Spleen (tissue), 11 donors: ENCODE measurements around the gene WNT2B. TPM values are rescaled to one million over a fixed set of nuclear protein-coding genes. Genes with fewer than 3 reads are reported as not detected.

Experiments
- DNase-seq: peaks from one replicate; pipeline ENCODE4 v3.0.0-alpha.2; 2020
- H3K27ac ChIP-seq, 8 donors: fragments of 200-600 bp; sonication (generic) in 7 of 8; 1 replicate in 4 of 8; 2 replicates in 4 of 8; pipeline versions ENCODE4 v1.5.0 to v1.8.0; 2016 to 2021; ENCODE audit warnings: inconsistent platforms in 4 of 8, mild to moderate bottlenecking in 4 of 8, moderate library complexity in 1 of 8
- H3K27me3 ChIP-seq, 7 donors: fragments of 200-600 bp; sonication (generic) in 6 of 7; replicated peaks in 1 of 7; 1 replicate in 4 of 7; 2 replicates in 3 of 7; pipeline versions ENCODE4 v1.5.0 to v1.8.0; 2016 to 2021; ENCODE audit warnings: inconsistent platforms in 3 of 7, mild to moderate bottlenecking in 1 of 7
- H3K36me3 ChIP-seq, 6 donors: fragments of 200-600 bp; sonication (generic) in 5 of 6; 1 replicate in 4 of 6; 2 replicates in 2 of 6; pipeline versions ENCODE4 v1.5.0 to v1.8.0; 2016 to 2021; ENCODE audit warnings: inconsistent platforms in 2 of 6
- H3K4me1 ChIP-seq, 6 donors: fragments of 200-600 bp; sonication (generic) in 5 of 6; 1 replicate in 3 of 6; 2 replicates in 3 of 6; pipeline versions ENCODE4 v1.5.0 to v1.8.0; 2016 to 2021; ENCODE audit warnings: inconsistent platforms in 3 of 6
- H3K4me3 ChIP-seq, 8 donors: fragments of 200-600 bp; sonication (generic) in 7 of 8; 1 replicate in 4 of 8; 2 replicates in 4 of 8; pipeline versions ENCODE4 v1.5.0 to v1.8.0; 2016 to 2021; ENCODE audit warnings: inconsistent platforms in 4 of 8, mild to moderate bottlenecking in 4 of 8, moderate library complexity in 2 of 8
- H3K9me3 ChIP-seq, 8 donors: fragments of 200-600 bp; sonication (generic) in 7 of 8; 1 replicate in 4 of 8; 2 replicates in 4 of 8; pipeline versions ENCODE4 v1.5.0 to v1.8.0; 2016 to 2021; ENCODE audit warnings: inconsistent platforms in 4 of 8
- POLR2A ChIP-seq, 3 donors: fragments of 450-650 bp; IDR thresholded peaks; one replicate each; pipeline ENCODE4 v1.5.1; 2017; ENCODE audit warnings: antibody characterized with exemption in 3 of 3, mild to moderate bottlenecking in 1 of 3
- POLR2AphosphoS5 ChIP-seq, 3 donors: sonication (generic); formaldehyde crosslinking; IDR thresholded peaks; one replicate each; pipeline ENCODE4 v1.5.1; 2017; ENCODE audit warnings: antibody characterized with exemption in 3 of 3
- WGBS, 5 donors: extraction: QIAGEN DNeasy Blood & Tissue Kit in 3 of 5; methylation state at CpG; one replicate each; pipeline versions ENCODE4 v1.1.5 to v1.1.7; 2013 to 2018; 5-methylcytosine and 5-hydroxymethylcytosine counted together
- intact Hi-C: fragments of 100-400 bp; cut with DNase I; formaldehyde crosslinking; loops from one replicate; pipeline ENCODE4 v1.15.0; 2023; ENCODE audit warnings: low total_unique reads
- polyA plus RNA-seq, 3 donors: library from polyadenylated mRNA; stranded (reverse); fragments of 200-250 nt; gene quantifications; one replicate each; pipeline ENCODE4 v1.2.1, GENCODE V29; 2013
- total RNA-seq, 7 donors: library from RNA; depleted of rRNA in 3 of 7; stranded (reverse); fragments of >200 nt in 3 of 7; fragmentation: NEBNext Ultra II Directional in 4 of 7; extraction: Animal tissue kit (Norgen Biotek cat#: 25700) in 4 of 7; gene quantifications; one replicate each; pipeline versions ENCODE4 v1.1.0 to v1.2.1, GENCODE V29; 2016 to 2021
- TF ChIP-seq, protein P1 (sequence below), 11 experiments: fragments of 200-600 bp in 7 of 11; fragments of 450-650 bp in 4 of 11; sonication (generic) in 4 of 11; IDR thresholded peaks in 8 of 11; conservative IDR thresholded peaks in 3 of 11; 1 replicate in 7 of 11; 2 replicates in 4 of 11; pipeline versions ENCODE4 v1.4.0 to v1.8.0; 2016 to 2021; ENCODE audit warnings: antibody characterized with exemption in 11 of 11, inconsistent platforms in 4 of 11, mild to moderate bottlenecking in 1 of 11
- donor health status: healthy with polysubstance abuse.
- donor health status: DM: no; HTN: no; CAD: no; lungs with moderate emphysema.
- donor health status: DM: no; HTN: no; CAD: no.
- donor health status: Bipolar disorder and iron deficiency.
- donor health status: healthy.
- donor health status: DM: no; HTN: no; CAD: no.
- donor health status: DM: yes; HTN: yes; CAD: no.

The WNT2B gene
- total and polyA plus RNA-seq, 10 donors: 0.36 to 5.8 (median 1.1) TPM

- H3K4me1 ChIP-seq: peaks cover 7 to 26% (median 20%) of the 10 kb centered on the region in 6 donors
- H3K27me3 ChIP-seq: peaks cover 0 to 57% (median 31%) of the 10 kb centered on the region in 7 donors
- WGBS, 5 donors: 42 to 62% (median 52%) methylated on average over 14 to 16 of the region's 16 CpGs
- no peak for TF ChIP-seq POLR2AphosphoS5 (IDR thresholded peaks at IDR 0.05)
- TF ChIP-seq, protein P1, sequence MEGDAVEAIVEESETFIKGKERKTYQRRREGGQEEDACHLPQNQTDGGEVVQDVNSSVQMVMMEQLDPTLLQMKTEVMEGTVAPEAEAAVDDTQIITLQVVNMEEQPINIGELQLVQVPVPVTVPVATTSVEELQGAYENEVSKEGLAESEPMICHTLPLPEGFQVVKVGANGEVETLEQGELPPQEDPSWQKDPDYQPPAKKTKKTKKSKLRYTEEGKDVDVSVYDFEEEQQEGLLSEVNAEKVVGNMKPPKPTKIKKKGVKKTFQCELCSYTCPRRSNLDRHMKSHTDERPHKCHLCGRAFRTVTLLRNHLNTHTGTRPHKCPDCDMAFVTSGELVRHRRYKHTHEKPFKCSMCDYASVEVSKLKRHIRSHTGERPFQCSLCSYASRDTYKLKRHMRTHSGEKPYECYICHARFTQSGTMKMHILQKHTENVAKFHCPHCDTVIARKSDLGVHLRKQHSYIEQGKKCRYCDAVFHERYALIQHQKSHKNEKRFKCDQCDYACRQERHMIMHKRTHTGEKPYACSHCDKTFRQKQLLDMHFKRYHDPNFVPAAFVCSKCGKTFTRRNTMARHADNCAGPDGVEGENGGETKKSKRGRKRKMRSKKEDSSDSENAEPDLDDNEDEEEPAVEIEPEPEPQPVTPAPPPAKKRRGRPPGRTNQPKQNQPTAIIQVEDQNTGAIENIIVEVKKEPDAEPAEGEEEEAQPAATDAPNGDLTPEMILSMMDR (IDR thresholded peaks at IDR 0.05 in 8 of 11, conservative IDR thresholded peaks at IDR 0.05 in 3 of 11): no peak
- intact Hi-C loops: loop anchor here (5.0 kb wide), 1 partner anchor 198 kb away; the partner anchor contains the start of gene RHOC
- no peak for DNase-seq
- H3K9me3 ChIP-seq: no peaks in the 10 kb centered on the region
- H3K36me3 ChIP-seq: no peaks in the 10 kb centered on the region
- no peak overlapping the region for H3K27ac ChIP-seq
- H3K4me3 ChIP-seq: peak overlapping the region in 3 of 8 donors; percentile 59 to 74 (median 63)
Measured at GRCh38 chr1:112509660-112510178, 954 bp downstream of the WNT2B start.

- Histone ChIP-seq H3K4me3 (no peak overlapping the region), H3K36me3 (no peaks in the 10 kb centered on the region), H3K9me3 (no peaks in the 10 kb centered on the region), H3K27me3 (peaks cover 0 to 51% (median 31%) of the 10 kb centered on the region in 7 donors), H3K4me1 (peaks cover 7 to 26% (median 20%) of the 10 kb centered on the region in 6 donors), H3K27ac (no peak overlapping the region)
- TF ChIP-seq POLR2AphosphoS5 (IDR thresholded peaks at IDR 0.05) (no peak), POLR2A (IDR thresholded peaks at IDR 0.05) (no peak)
- TF ChIP-seq, protein P1 (IDR thresholded peaks at IDR 0.05 in 8 of 11, conservative IDR thresholded peaks at IDR 0.05 in 3 of 11): no peak
- intact Hi-C loops: no loop called here
- 74 to 81% (median 76%) methylated on average over 7 of the region's 7 CpGs for WGBS, 5 donors
- no peak for DNase-seq
Measured at GRCh38 chr1:112510340-112510739, 1.6 kb downstream of the WNT2B start.

DNA sequence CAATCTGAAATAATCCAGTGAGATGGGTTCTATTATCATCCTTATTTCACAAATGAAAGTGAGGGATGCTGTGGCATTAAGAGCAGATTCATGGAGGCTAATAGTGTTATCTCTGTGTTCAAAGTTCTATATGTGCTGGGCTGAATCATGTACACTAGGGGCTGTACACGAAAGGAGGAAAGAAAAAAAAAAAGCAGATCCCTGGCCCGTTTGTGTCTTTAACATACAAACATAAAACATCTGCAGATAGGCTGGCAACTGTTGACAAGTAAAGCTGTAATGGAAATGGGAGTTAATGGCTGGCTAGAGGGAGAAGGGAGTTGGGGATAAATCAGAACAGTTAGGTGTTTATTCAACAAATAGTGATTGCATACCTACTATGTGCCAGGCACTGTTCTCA, 3.1 kb downstream of the WNT2B start:
- Histone ChIP-seq H3K36me3 (peaks cover 0 to under 1% (median 0%) of the 10 kb centered on the region in 6 donors), H3K27ac (no peak overlapping the region), H3K27me3 (peaks cover 0 to 37% (median 27%) of the 10 kb centered on the region in 7 donors), H3K4me3 (no peak overlapping the region), H3K4me1 (peaks cover 7 to 26% (median 20%) of the 10 kb centered on the region in 6 donors), H3K9me3 (no peaks in the 10 kb centered on the region)
- 51 to 64% (median 56%) methylated on average over 2 of the region's 2 CpGs for WGBS, 5 donors
- TF ChIP-seq POLR2AphosphoS5 (IDR thresholded peaks at IDR 0.05): no peak
- no peak for TF ChIP-seq POLR2A (IDR thresholded peaks at IDR 0.05)
- TF ChIP-seq, protein P1 (IDR thresholded peaks at IDR 0.05 in 8 of 11, conservative IDR thresholded peaks at IDR 0.05 in 3 of 11): no peak
- no peak for DNase-seq
- intact Hi-C loops: no loop called here

DNA sequence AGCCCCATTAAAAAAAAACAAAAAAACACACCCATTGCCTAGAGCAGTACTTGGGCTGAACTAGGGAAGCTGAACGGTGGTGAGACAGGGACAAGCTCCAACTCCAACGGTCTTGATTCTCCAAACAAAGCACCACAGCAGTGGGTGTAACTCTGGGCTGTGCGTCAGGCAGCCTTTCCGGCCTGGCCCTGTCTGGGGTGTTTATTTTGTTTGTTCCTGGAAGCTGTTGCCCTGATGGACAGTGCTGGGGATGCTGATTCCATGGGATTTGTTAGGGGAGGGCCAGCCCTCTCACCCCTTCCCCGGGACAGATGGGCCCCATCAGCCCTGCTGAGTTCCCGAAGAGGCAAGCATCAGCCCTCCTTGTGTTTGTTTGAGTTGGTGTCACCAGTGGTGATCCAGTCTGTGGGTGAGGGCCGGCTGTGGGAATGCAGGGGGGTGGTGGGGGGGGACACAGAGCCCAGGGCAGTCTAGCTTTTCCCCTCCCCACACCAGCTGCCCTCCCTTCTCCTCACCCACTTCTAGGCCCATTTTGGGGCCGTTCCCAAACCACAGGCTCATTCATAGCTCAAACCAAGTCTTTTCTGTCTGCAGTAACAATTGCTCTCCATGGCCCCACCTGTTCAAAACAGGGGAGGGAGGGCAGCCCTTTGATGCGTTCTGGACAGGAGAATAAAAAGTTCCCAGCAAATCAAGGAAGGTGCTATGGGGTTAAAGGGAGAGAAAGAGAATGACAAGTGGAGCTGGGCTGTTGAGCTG, 4.5 kb downstream of the WNT2B start:
- Histone ChIP-seq H3K4me1 (peaks cover 6 to 15% (median 11%) of the 10 kb centered on the region in 6 donors), H3K4me3 (no peak overlapping the region), H3K27me3 (peaks cover 0 to 23% (median 15%) of the 10 kb centered on the region in 7 donors), H3K36me3 (peaks cover 0 to 9% (median 0%) of the 10 kb centered on the region in 6 donors), H3K27ac (no peak overlapping the region), H3K9me3 (no peaks in the 10 kb centered on the region)
- TF ChIP-seq POLR2AphosphoS5 (IDR thresholded peaks at IDR 0.05): no peak
- TF ChIP-seq POLR2A (IDR thresholded peaks at IDR 0.05): no peak
- DNase-seq: no peak
- 61 to 84% (median 81%) methylated on average over 9 of the region's 9 CpGs for WGBS, 5 donors
- intact Hi-C loops: no loop called here
